ENCODE results near the gene SPATA32. TPM values are rescaled to one million over a fixed set of nuclear protein-coding genes. Genes with fewer than 3 reads are reported as not detected.

Gene SPATA32
- total RNA-seq, 1 donor from 2014 or later: not detected

DNA sequence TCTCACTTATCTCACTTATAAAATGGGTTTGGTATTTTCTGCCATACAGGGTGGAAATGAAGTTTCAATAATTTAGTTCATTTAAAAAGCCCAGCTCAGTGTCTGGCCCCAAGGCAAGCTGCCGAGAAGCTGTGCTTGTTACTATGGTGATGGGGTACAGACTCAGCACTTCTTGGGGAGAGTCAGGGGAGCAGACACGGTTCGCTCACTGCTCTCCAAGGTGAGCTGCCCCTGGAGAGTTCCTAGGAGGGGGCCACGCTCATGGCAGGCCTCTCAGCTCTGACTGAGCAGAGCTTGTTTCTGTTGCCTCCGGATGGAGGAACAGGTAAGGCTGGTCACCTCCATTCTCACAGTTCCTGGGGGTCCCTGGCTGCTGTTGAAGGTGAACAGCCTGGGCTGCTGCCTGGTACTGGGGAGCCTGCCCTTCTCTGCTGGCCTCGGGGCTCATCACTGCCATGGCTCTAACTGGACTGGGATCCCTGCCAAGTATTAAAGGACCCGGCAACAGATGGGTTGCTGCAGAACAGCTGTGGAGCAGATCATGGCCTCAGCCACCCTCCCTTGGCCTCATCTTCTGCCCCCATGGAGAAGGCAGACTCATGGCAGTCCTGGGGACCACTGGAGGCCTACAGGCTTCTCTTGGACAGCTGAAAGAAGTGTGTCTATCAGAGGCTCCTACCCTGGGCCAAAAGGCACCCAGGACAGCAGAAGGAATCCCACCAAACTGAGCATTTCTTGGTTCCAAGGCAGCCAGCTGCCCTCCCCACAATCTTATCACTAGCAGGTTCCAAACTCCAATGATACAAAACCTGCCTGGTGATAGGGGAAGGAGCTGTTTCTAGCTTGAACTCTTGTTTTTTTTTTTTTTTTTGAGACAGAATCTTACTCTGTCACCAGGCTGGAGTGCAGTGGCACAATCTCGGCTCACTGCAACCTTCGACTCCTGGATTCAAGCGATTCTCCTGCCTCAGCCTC lies 25.9 kb upstream of the SPATA32 start:
- TF ChIP-seq, protein P1, sequence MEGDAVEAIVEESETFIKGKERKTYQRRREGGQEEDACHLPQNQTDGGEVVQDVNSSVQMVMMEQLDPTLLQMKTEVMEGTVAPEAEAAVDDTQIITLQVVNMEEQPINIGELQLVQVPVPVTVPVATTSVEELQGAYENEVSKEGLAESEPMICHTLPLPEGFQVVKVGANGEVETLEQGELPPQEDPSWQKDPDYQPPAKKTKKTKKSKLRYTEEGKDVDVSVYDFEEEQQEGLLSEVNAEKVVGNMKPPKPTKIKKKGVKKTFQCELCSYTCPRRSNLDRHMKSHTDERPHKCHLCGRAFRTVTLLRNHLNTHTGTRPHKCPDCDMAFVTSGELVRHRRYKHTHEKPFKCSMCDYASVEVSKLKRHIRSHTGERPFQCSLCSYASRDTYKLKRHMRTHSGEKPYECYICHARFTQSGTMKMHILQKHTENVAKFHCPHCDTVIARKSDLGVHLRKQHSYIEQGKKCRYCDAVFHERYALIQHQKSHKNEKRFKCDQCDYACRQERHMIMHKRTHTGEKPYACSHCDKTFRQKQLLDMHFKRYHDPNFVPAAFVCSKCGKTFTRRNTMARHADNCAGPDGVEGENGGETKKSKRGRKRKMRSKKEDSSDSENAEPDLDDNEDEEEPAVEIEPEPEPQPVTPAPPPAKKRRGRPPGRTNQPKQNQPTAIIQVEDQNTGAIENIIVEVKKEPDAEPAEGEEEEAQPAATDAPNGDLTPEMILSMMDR (conservative IDR thresholded peaks at IDR 0.05; ENCODE audit: low read depth, low read length): no peak
- no peak overlapping the region for H3K4me3 ChIP-seq (ENCODE audit: low read depth, low read length)
- no peak for DNase-seq (ENCODE audit: low read depth)

DNA sequence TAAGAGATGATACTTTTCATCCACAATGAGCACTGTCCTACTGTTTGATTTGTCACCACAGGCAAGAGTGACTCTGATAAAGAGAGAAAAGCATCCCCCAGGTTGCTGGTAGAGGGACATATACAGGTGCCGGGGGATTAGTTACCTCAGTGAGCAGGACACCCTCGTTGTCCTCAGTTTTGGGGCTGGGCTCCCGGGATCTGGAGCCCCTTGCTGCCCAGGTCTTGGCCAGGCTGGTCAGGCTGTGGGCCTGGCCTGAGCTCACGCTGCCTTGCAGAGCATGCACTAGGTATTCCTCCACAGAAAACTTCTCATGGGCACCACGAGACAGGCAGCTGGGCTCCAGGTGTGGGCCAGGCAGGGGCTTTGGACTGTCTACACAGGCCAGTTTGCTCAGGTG lies 24.4 kb upstream of the SPATA32 start:
- TF ChIP-seq, protein P1 (conservative IDR thresholded peaks at IDR 0.05; ENCODE audit: low read depth, low read length): no peak
- no peak for DNase-seq (ENCODE audit: low read depth)
- no peak overlapping the region for H3K4me3 ChIP-seq (ENCODE audit: low read depth, low read length)

DNA sequence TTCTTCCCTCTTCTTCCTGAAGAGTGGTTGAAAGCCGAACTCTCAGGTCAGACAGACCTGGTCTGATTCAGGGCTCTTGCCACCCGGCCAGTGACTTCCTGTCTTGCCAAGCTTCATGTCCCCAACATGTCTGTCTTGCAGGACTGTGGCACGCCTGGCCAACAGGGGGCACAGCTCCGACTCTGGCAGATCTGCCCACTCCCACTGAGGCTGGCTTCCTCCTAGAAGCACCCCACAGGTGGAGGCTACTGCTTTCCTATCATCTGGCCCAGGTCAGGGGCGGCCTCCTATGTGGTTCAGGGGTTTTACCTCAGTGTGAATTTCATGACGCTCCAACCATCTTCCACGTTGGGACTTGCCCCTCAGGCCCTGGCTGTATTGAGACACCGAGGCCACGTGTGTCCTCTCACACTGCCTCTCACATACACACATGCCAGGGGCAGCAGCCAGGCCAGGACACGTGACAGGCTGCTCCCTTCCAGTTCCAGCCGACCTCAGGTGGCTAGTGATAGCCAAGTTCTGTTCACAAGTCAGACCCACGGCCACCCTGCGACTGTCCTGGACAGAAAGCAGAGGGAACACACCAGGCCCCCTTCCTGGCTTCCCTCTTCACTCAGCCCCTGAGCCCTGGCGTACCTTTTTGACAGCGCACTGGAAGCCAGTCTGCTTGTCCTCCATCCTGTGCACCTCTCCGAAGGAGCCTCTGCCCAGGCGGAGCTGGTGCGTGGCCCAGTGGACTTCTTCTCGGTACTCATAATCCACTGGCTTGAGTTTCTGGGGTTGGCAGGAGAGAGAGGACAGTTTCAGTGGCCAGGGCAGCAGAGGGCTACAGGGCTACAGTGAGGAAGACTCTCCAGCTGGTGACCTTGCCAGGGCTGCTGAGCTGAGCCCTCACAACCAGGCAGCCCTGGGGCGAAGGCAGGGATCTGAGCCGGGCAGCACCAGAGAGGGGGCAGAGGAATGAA lies 22.6 kb upstream of the SPATA32 start:
- no peak for DNase-seq (ENCODE audit: low read depth)
- no peak overlapping the region for H3K4me3 ChIP-seq (ENCODE audit: low read depth, low read length)
- TF ChIP-seq, protein P1 (conservative IDR thresholded peaks at IDR 0.05; ENCODE audit: low read depth, low read length): peak; percentile 51

DNA sequence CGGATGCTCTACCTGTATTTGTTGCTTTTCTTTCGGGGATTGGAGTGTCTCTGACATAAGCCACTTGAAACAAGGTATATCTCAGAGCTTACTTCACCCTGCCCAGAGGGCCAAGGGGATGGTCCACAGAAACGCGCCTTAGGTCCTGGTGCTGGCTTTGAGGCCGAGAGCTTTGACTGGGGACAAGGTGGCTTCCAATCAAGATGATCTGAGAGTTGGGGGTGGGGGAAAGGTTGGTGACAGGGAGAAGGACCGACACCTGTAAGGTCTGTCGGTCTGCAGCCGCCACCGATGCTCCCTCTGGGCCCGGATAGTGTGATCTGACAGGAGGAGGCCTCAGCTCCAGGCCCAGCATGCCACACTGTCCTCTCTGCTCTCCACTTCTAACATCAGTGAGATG lies 21.8 kb upstream of the SPATA32 start:
- no peak overlapping the region for H3K4me3 ChIP-seq (ENCODE audit: low read depth, low read length)
- no peak for DNase-seq (ENCODE audit: low read depth)
- TF ChIP-seq, protein P1 (conservative IDR thresholded peaks at IDR 0.05; ENCODE audit: low read depth, low read length): no peak

DNA sequence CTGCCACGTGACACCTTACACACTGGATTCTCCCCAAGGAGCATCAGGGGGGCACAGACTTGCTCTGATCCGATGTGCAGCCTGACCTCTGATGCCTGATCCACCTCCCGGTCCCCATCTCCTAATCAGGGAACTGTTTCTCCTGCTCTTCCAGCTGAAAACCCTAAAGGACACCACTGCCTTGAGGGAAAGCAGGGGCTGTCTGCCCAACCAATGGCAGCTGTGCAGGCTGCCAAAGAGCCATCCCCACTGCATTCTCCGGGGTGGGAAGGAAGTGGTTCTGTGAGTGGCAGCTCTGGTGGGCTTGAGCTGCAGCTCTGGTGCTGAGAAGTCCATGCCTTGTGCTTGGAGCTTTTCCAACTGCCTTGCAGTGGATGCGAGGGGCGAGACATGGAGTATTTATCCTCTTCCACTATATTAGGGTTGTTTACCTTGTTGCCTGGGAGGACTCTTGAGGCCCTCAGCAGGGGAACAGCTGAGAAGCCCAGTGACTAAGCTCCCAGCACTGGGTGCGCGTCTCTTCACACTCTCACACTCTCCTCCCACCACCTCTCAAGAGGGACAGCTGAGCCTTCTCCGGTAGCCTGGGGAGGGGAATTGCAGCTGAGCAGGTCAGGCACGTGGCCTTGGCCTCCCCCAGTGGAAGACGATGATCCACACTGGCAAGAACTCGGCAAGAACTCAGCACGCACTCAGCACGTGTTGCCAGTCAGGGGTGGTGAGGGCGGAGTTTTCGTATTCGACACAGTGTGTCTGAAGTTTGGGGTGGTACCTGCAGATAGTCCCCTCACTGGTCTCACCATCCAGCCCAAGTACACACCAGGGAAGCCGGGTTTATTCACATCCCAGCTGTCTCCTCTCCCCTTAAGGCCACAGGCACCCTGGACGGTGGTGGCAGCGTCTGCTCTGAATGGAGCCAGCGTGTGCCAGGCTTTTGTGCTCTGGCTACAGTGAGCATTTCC lies 21.1 kb upstream of the SPATA32 start:
- no peak overlapping the region for H3K4me3 ChIP-seq (ENCODE audit: low read depth, low read length)
- no peak for DNase-seq (ENCODE audit: low read depth)
- TF ChIP-seq, protein P1 (conservative IDR thresholded peaks at IDR 0.05; ENCODE audit: low read depth, low read length): no peak

DNA sequence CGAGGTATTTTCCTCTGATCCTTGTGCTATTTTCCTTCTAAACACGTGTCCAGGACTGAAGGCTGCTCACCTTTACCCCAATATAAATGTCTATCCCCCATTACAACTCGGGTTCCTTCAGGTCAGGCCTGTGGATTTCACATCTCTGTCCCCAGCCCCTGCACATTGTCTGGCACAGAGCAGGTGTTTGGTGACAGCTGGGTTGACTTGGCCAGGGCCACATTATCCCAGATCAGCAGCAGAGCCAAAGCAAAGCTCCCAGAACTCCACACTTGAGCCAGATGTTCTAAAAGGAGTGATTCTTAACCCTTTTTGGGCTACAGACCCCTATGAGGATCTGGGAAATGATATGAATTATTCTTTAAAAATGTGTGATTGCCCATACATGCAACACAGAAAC lies 18.0 kb upstream of the SPATA32 start:
- TF ChIP-seq, protein P1 (conservative IDR thresholded peaks at IDR 0.05; ENCODE audit: low read depth, low read length): no peak
- DNase-seq (ENCODE audit: low read depth): no peak
- H3K4me3 ChIP-seq (ENCODE audit: low read depth, low read length): no peak overlapping the region
